Globus pallidus (tissue), 1 donor: ENCODE results near the gene FAM200A.
"Not testable (repeated sequence)": the region's sequence is repeated elsewhere in the genome, so short reads cannot be mapped to it uniquely, and the experiment has no call there.

Source experiments
- DNase-seq: peaks from one replicate; pipeline ENCODE4 v3.0.0-alpha.2; 2015; ENCODE audit warnings: low spot score

FAM200A gene

DNA sequence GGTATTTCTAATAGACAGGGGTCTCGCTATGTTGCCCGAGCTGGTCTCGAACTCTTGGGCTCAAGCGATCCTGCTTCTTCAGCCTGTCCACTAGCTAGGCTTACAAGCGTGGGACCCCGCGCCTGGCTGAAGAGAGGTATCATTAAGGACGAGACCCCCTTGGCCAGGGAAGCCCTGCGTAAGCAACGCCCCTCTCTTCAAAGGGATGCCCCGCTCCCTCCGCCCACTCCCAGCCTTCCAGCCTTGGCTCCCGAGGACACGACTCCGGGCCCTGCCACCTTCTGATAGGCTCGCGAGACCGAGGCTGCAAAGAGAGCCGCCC is 47.7 kb downstream of the FAM200A start:
- DNase-seq: no peak

DNA sequence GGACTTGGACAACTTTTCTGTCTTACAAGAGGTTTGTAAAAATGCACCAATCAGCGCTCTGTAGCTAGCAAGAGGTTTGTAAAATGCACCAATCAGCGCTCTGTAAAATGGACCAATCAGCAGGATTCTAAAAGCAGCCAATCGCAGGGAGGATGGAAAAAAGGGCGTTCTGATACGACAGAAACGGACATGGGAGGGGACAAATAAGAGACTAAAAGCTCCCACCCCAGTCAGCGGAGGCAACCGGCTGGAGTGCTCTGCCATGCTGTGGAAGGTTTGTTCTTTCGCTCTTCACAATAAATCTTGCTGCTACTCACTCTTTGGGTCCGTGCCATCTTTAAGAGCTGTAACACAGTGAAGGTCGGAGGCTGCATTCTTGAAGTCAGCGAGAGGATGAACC is 50.7 kb downstream of the FAM200A start:
- not testable (repeated sequence) for DNase-seq

DNA sequence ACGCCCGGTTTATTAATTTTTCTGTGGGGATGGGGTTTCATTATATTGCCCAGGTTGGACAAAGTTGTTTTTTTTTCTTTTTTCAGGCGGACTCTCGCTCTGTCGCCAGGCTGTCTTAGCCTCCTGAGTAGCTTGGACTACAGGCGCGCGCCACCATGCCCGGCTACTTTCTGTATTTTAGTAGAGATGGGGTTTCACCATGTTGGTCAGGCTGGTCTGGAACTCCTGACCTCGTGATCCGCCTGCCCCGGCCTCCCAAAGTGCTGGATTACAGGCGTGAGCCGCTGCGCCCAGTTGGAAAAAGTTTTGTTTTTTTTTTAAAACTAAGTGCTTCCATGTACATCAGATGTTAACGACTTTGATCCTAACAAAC is 51.3 kb downstream of the FAM200A start:
- DNase-seq: no peak

DNA sequence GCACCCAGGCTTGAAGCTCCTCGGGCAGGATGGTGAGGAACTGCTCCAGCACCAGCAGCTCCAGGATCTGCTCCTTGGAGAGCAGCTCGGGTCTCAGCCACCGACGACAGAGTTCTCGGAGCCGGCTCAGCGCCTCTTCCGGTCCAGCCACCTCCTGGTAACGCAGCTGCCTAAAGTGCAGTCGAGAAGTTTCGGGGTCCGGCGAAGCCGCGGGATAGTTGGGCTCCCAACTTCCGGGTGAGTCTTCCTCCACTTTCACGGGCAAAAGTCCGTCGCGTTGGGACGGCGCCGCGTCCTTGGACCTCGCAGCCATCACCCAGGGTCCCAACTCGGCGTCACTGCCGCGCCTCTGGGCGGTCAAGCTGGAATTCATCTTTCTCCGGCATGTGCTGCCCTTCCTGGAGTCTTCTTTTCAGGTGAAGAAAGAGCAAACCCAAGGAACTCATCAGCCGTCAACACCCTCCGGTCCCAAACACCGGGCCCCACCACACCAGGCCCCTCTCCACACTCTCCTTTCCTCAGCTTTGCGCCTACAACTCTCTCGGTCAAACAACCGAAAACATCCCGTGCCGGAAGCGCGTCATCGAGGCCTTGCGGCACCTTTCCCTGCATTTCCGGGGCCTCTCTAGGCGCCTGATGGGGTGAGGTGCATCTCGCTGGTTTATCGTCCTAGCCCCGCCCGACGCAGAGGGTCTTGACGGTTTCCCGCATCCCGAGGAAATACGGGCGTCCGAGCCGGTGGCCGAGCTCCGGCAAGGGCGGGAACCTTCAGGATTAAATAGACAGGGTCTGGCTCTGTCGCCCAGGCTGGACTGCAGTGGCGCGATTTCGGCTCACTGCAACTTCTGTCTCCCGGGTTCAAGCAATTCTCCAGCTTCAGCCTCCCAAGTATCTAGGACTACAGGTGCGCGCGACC is 51.9 kb downstream of the FAM200A start, which contains the start of gene ZNF394:
TSS of gene ZNF394 (minus strand) at position 561 of the 916 bp plus-strand sequence. CDS start at position 373, 188 bp downstream.
- DNase-seq: peak; percentile 94

DNA sequence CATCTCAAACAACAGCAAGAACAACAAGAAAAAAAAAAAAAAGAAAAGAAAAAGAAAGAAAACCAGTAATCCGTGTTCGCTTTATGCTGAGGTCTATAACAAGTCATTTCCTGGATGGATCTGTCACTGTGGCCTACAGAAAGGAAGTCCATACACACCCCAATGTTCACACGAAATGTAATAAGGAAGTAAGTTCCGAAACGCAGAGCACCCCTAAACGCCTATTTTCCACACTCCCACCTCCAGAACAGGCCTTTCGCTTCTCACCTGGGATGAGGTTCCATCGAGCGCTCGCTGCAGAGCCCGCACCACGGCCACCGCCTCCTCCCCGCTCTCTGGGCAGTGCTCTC is 52.6 kb downstream of the FAM200A start:
- DNase-seq: no peak

DNA sequence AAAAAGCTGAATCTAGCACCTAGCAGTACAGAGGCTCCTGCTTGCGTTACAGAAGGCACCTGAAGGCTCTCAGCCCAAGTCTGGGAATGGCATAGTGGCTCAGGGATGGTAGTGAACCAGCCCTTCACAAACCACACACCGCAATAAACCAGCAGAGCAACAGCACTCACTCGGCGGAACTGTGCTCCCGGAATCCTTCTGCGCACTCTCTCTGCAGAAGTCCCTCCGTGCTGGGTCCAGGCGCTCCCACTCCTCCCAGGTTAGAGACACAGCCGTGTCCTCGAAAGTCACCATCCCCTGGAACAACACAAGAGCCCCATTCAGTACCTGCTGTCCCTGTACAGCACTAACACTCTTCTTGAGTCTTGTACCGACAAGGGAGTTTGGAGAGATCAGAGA is 53.4 kb downstream of the FAM200A start:
- DNase-seq: no peak

DNA sequence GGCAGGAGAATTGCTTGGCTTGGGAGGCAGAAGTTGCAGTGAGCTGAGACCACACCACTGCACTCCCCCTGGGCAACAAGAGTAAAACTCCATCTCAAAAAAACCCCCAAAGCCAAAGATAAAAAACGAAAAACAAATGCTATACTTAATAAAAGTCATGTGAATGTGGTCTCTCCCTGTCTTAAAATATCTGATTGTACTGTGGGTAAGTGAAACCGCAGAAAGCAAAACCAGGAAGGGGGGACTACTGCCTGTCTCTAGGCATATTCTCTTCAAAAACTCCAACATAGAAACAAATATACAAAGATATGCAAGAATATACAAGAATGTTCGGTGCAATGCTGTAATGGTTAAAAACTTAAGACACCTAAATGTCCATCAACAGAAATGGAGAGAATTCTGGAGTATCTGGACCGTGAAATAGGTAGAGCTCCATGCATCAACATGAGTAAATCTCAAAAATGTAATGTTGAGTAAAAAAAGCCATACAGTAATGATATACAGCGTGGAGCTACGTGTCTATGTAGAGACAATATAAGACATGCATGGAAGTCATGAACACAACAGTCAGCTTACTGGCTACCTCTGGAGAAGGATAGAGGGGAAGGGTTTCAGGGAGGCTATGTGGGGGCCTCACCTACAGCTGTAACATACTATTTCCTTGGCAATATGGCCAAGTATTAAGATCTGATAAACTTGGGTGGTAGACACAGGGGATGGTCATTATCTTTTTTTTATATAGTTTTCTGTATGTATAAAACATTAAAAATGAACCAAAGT is 54.0 kb downstream of the FAM200A start:
- no peak for DNase-seq
